HPDE6-E6E7 (cell line): ENCODE measurements around the gene CATSPERD.

Source experiments
- DNase-seq: peaks from one replicate; pipeline ENCODE4 v3.0.0; 2011; ENCODE audit warnings: missing footprints; ENCODE audit errors: extremely low spot score

The CATSPERD gene

DNA sequence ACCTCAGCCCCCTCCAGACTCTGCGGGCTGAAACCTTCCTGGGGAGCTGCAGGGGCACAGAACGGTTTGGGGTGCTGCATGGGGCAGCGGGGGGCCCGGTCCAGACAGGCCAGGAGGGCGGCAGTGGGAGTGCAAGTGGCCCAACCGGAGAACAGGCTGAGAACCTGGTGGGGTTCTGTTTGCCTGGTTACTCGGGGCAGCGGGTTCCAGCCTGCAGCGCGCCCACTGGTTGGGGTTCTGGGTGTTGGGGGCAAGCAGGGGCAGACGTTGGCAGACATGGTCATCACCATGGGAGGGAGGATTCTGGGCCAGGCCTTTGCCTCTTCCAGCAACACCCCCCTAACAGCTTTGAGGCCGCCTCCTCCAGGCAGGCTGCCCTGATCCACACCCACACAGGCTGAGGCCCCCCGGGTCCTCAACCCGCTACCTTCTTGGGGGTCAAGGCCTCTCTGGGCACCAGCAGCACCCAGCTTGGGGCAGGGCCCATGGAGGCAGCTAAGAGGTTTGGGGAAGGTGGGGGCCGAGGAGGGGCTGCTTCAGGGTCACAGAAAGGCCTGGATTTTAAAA is 64.2 kb downstream of the CATSPERD start, which contains the start of gene PRR22:
Gene PRR22, minus strand, starts transcription at position 166 of the 567 bp plus-strand sequence. Its CDS starts 86 bp downstream, at position 80.
- DNase-seq = no peak

DNA sequence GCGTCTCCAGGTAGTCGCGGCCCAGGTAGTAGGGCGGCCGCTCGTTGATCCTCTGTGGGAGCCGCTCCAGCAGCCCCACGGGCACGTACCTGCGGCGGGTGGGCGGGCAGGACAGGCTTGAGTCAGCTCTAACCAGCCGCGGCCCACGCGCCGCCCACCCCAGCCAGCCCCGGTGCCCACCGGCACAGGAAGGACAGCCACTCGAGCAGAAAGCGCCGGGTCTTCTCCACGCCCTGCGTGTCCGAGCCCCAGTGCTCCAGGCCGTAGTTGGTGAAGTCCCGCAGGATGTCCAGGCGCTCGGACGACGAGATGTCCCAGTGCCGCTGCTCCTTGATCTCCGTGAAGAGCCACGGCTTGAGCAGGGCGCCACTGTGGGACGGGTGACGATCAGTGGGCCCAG is 65.0 kb downstream of the CATSPERD start:
- no peak for DNase-seq

DNA sequence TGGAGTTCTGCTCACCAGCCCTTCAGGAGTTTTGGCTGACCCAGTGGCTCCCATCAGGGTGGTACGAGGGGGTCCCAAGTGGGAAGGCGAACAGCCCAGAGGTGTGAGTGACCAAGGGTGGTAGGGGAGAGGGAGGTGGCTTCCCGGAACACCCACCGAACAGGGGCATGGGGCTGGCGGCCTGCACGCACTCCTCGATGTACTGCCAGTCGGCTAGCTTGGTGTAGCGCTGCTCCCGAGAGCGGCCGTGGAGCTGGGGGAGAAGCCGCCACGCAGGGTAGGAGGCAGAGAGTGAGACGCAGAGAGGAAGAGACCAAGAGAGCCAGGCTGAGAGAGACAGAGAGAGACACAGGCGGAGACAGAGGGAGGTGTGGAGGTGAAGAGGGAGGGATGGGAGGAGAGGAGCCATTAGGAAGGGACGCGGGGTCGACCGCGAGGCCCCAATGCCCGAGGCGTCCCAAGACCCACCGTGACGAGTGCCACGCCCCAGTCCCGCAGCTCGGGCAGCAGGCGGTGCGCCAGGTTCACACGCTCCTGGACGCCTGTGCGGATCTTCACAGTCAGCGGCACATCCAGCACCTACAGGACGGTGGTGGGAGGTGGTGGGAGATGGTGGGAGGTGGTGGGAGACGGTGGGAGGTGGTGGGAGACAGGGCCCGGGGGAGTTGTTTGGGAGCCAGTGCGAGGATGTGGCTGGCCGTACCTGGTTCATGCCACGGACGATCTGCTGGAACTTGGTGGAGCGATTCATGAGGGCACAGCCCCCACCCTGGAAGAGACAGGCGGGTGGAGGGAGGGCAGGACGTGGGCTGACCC is 66.4 kb downstream of the CATSPERD start:
- no peak for DNase-seq

DNA sequence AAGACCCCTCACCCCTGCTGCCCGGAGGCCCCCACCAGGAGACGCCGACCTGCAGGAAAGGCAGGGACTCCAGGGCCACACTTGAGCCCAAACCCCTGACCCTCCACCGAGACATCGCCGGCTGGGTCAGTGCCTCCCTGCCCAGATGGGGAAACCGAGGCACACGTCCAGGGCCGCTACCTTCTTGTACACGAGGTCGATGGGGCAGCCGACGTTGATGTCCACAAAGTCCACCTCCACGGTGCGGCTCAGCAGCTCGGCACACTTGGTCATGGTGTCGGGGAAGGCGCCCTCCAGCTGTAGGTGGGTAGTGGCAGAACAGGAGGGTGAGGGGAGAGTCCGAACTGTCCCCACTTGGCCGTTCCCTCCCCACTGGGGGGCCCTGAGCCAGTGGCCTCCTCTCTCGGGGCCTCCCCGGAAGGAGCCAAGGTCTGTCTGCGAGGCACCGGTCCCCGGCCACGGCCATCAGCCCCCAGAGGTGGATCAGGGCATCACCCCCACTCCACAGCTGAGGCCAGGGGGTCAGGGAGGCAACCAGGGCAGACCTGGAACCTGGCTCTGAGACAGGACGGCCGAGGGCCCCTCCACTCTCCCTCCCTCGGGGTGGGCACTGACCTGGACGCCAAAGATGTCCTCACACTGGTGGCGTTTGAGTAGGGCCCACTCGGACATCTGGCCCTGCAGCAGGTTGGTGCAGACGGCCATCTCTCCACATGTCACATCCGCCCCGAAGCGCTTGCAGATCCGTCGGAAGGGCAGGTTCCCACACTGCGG is 67.2 kb downstream of the CATSPERD start:
- DNase-seq = no peak

DNA sequence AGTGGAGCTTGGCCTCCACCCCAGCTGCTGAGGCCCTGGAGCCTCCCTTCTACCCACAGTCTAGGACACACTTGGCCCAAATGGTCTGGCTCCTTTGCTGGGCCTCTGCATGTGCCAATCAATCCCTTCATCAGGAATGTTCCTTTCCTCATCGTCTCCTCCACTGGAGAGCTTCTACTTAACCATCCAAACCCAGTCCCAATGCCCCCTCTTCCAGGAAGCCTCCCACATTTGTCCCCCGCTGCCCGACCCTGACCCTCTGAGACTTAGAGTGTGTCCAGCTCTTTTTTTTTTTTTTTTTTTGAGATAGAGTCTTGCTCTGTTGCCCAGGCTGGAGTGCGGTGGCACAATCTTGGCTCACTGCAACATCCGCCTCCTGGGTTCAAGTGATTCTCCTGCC is 68.0 kb downstream of the CATSPERD start:
- DNase-seq = no peak

DNA sequence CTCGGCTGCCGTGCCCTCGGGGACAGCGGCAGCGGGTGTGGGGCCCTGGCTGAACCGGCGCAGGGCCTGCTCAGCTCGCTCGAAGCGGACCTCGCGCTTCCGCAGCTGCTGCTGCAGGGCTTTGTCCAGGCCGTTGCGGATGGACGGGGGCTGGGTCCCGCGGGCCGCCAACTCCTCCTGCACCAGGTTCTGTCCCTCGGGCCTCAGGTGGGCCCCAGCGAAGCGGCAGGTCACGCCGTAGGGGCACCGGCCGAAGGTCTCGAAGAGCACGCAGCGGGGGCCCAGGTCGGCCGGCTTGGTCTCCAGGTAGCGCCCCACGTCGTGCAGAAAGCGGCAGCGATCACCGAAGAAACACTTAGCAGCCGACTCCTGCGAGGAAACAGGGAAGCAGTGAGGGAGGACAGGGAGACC is 68.9 kb downstream of the CATSPERD start:
- DNase-seq = no peak

DNA sequence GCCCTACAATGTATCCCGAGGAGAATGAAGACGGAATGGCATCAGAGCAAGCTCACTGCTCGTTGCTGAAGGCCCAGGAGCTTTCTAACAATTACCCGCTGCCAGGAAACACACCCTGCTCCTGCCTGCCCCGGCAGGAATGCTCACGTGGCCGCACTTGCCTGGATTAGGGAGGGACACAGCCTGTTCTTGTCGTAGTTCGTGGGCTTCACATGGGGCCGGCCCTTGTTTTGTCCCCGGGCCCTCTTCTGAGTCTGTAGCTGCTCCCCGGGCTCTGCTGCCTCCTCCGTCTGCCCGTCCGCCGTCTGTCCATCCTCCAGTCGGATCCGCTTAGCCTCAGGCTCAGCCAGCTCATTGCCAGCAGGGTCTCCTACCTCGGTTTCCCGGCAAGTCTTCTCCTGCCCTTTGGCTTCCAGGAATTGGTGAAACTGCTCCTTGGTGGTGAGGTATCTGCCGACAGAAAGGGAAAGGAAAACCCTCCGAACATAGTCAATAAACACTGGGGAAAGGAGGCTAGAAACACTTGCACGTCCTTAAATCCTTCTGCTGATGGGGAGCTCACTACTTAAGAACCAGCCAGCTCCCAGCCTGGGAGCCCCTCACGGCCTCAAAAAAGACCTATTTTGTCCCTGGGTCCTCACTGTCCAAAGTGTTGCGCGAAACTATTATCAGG is 69.6 kb downstream of the CATSPERD start:
- peak; percentile 64 for DNase-seq

DNA sequence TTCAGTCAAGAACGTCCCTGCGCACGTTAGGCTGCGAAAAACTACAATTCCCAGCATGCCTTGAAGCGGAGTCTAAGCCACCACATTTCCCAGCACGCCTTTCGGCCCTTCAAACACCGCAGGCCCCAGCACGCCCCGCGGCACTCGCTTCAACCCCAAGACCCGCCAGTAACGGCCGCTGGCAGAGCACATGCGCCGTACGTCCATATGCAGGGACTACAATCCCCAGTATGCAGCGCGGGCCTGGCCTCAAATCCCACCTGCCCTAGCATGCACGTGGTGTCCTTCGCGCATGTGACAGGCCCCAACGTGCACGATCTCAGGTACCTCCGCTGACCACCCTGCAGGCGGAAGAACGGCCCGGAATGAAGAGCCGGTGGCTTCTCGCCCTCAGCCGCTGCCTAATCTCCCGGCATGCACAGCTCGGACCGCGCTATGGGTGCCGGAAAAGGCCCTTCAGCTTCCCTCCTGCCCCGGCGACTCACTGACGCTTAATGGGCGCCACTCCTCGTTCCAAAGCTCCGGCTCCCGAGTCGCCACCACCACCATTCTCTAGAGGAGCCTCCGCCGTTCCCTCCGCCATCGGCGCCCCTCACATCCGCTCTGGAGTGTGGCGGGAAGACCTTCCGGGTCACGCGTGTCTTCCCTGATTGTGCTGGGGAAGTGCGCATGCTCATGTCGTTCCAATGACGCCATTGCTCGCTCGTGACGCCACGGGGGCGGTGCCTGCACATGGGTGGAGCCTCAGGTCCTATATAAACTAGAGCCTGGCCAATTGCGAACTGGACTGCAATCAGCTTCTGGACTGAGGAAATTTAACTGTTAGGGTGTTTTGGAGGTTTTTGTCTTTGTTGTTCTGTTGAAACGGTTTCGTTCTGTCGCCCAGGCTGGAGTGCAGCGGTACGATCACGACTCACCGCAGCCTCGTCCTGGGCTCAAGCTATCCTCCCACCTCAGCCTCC is 70.4 kb downstream of the CATSPERD start, which contains the start of gene DUS3L:
Gene DUS3L, minus strand, starts transcription at position 605 of the 962 bp plus-strand sequence. Its CDS starts 22 bp downstream, at position 583.
- peak; percentile 99 for DNase-seq

DNA sequence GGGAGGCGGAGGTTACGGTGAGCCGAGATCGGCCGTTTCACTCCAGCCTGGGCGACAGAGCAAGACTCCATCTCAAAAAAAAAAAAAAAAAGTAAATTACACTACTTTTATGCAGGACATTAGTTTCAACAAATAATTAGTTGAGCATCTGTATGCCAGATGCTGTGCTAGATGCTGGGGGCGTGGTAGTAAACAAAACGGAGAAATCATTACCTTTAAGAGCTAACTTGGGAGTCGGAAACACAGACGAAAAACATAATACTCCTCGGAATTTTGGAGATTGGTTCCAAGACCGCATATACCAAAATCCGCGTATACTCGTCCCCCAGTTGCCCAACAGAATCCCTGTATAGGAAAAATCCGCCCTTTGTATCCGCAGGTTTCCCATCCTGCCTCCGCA is 71.8 kb downstream of the CATSPERD start:
- no peak for DNase-seq

DNA sequence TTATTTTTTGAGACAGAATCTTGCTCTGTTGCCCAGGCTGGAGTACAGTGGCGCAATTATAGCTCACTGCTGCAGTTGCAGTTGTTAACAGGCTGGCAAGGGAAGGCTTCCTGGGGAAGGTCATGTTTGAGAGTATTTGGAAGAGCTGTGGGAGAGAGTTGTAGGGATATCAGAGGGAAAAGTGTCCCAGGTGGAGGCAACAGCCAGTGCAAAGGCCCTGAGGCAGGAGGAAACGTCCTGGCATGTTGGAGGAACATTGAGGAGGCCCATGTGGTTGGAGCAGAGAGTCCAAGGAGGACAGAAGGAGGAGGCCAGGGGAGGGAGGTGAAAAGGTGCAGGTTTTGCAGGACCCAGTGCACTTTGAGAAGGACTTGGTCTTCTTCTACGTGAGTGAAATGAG is 72.8 kb downstream of the CATSPERD start:
- no peak for DNase-seq

DNA sequence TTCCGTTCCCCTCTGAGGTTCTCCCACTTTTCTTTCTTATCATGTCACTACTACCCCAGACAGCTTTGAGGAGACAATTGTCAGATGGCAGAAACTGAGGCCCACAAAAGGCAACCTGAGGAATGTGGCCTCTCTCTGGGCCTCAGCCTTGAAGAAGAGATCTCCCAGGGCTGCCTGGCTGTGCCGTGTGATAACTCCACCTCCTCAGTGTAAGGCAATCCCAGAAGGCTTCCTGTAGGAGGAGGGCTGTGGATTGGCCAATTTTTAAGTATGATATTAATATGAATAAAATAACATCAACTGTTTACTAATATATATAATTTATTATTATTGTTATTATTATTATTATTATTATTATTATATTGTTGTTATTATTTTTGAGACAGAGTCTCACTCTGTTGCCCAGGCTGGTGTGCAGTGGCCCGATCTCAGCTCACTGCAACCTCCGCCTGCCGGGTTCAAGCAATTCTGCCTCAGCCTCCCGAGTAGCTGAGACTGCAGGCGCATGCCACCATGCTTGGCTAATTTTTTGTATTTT is 75.0 kb downstream of the CATSPERD start:
- no peak for DNase-seq

DNA sequence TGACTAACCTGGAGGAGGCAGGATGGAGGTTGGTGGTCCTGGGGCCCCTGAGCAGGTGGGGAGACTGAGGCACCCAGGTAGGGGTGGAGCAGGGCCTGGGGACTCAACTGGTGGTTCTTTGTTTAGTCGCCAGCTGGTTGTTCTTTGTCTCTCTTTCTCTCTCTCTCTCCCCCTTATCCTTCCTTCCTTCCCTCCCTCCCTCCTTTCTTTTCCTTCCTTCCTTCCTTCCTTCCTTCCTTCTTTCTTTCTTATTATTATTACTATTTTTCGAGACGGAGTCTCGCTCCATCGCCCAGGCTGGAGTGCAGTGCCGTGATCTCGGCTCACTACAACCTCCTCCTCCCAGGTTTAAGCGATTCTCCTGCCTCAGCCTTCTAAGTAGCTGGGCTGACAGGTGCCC is 77.8 kb downstream of the CATSPERD start:
- DNase-seq = no peak

DNA sequence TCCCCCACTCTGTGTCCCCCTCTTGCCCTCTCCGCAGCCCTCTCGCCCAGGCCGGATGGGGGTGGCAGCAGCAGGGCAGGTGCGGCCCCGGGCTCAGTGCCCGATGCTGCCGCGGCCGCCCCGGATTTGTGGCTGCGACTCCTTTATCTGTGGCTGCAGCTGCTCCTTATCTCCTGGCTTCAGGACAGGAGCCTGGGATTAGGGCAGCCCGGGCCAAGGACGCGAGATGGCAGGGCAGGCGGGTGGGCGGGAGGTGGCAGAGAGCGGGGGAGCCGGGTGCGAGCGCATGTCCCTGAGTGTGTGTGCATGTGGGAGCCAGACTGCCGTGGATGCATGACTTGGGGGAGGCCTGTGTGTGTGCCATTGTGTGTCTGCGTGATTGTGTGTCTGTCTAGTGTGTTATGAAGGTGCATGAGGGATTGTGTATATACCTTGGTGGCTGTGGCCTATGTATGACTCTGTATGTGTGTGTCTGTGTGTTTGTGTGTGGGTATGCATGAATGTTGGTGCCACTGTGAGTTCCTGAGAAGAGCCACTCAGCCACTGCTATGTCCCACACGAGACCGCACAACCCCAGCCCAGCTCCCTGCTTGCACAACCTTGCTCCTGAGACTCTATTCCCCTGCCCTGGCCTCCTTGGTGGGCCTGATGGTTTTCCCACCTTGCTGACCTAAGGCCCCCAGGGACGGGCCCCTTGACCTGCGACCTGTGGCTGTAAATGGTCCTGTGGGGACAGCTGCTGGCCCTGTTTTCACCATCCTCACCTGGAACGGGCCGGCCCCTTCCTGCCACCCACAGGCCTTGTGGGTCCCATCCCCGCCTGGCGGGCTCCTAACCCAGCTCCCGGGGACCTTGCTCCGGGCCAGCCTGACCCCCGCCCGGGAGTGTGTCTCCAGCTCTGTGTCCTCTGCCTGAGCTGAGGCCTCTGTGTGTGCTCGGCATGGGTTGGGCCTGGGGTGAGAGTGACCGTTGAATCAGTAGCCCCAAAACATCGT is 79.1 kb downstream of the CATSPERD start:
- DNase-seq = no peak

DNA sequence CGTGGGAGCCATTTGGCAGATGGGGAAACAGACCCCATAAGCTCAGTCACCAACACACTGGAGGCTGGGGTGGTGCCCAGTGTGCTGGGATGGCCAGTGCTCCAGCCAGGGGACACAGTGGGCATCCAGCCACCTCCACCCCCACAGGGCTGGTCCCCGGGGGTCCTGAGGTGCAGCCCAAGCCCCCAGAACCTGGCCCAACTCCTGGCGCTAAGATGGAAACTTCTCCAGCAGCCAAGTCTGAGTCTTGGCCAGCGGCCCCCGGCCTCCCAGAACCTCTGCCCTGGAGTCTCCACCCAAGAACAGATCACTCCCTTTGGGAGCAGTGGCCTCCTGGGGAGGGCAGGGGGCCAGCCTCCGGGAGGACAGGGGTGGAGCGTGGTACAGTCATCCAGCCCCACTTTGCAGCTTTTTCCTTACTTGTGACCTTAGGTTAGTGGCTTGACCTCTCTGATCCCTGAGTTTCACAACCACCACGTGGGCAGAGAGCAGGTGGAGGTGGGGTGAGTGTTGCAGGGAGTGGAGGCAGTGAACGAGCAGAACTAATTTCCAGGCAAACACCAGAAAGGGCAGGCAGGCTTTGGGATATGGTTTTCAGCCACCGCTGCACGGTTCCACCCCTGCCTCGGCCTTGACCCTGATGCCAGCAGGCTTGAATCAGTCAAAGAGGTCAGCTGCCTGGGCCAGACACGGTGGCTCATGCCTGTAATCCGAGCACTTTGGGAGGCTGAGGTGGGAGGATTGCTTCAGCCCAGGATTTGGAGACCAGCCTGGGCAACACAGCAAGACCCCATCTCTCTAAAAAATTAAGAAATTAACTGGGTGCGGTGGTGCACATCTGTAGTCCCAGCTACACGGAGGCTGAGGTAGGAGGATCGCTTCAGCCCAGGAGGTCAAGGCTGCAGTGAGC is 80.2 kb downstream of the CATSPERD start:
- no peak for DNase-seq

DNA sequence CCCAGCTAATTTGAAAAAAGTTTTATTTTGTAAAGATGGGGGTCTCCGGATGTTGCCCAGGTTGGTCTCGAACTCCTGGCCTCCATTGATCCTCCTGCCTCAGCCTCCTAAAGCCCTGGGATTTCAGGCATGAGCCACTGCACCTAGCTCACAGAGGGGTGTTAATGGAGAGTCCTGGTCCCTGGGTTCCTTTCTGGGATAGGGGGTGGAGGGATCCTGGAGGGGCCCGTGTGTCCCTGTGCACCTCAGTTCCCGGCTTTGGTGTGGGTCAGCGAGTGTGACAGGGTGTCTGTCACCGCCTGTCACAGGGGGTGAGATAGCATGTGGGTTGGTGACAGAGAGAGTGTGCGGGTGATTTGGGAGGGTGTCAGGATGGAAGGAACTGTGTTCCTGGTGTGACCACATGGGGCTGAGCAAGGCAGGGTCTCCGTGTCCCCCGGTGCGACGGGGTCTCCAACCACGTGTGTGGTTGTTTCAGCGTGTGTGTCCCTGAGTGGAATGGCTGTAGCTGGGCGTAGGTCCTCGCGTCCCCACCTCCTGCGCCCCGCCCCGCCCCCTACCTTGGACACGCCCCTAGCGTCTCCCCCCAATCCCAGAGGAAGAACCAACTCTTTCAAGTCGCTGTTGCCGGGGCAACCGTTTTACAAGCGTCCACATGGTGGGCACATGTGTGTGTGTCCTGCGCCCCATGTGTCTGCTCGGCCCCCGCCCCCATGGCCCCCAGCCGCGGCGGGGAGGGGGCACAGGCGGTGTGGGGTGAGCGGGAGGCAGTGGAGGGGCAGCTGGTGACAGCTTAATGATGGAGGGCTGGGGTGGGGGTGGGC is 81.6 kb downstream of the CATSPERD start:
- DNase-seq = no peak

DNA sequence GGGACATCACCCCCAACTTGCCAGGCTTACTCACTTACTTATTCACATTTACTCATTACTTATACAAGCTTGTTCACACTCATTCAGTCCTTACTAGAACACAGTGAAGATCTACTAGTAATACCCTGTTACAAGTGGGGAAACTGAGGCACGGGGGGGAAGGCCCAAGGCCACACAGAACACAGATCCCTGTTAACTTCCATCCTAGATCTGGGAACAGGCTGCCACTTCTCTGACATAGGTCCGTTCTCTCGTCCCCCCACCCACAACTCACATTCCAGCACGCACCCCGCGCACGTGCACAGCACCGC is 83.0 kb downstream of the CATSPERD start:
- no peak for DNase-seq

DNA sequence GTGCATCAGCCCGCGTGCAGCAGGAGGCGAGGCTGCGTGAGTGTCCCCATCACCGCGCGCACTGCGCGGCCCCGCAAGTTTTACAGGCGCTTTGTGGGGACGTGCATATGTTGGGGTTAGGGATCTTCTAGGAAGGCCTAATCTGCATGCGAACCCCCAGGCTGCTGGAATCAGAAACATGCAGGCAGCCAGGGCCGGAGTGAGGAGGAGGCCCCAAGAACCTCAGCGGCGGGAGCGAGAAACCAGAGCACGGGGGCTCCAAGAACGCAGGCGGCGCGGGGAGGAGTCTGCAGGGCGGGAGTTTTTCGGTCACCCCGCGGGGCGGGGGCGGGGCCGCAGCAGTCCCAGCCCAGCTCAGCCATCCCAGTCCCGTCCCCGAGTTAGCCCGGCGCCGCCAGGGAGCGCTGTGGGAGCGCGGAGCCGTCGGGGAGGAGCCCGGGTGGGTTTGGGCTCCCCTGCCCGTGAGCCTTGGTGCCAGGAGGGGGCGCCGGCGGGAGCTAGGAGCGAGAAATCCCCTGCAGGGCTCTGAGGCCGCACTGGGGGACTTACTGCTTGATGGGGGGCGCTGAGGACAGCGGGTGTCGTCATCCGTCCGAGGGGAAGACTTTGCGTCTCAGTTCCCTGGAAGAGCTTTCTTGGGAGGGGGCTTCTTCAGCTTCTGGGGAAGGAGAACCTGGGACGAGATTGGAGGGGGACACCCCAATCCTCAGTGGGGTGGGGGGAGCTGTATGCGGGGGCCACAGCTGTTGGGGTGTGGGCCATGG is 83.5 kb downstream of the CATSPERD start:
- DNase-seq = peak; percentile 96
